ENCODE measurements around the gene RND1.
A peak's percentile ranks its signal among the peaks of the same experiment; 100 is the strongest.
"Not testable (repeated sequence)": the region's sequence is repeated elsewhere in the genome, so short reads cannot be mapped to it uniquely, and the experiment has no call there.

The RND1 gene

GRCh38 chr12:48865281-48866051 lies at the start of gene RND1:
TSS of gene RND1 (minus strand) at chr12:48865870. CDS start at chr12:48865767, 103 bp downstream.
- peak; percentile 93 for DNase-seq

GRCh38 chr12:48910196-48910595 lies 44.5 kb upstream of the RND1 start:
- no peak for DNase-seq

GRCh38 chr12:48909698-48910097 lies 44.0 kb upstream of the RND1 start:
- not testable (repeated sequence) for DNase-seq

GRCh38 chr12:48907245-48907644 lies 41.6 kb upstream of the RND1 start:
- DNase-seq: no peak

- DNase-seq: peak; percentile 83
Observed at GRCh38 chr12:48903982-48904411, 38.3 kb upstream of the RND1 start.

GRCh38 chr12:48903363-48903981 lies 37.8 kb upstream of the RND1 start:
- DNase-seq: no peak

GRCh38 chr12:48901278-48901677 lies 35.6 kb upstream of the RND1 start:
- DNase-seq: no peak

- no peak for DNase-seq
Observed at GRCh38 chr12:48899651-48900050, 34.0 kb upstream of the RND1 start.

GRCh38 chr12:48894271-48894670 lies 28.6 kb upstream of the RND1 start:
- DNase-seq: no peak

GRCh38 chr12:48890657-48891418 lies 25.2 kb upstream of the RND1 start:
- peak; percentile 72 for DNase-seq

GRCh38 chr12:48889679-48890078 lies 24.0 kb upstream of the RND1 start:
- DNase-seq: no peak

- no peak for DNase-seq
Observed at GRCh38 chr12:48883305-48884161, 17.9 kb upstream of the RND1 start.

GRCh38 chr12:48882972-48883304 lies 17.3 kb upstream of the RND1 start:
- DNase-seq: no peak

GRCh38 chr12:48882315-48882687 lies 16.6 kb upstream of the RND1 start:
- DNase-seq: peak; percentile 19

- no peak for DNase-seq
Observed at GRCh38 chr12:48881686-48882314, 16.1 kb upstream of the RND1 start.

- no peak for DNase-seq
Observed at GRCh38 chr12:48880647-48881046, 15.0 kb upstream of the RND1 start.

GRCh38 chr12:48878548-48878947 lies 12.9 kb upstream of the RND1 start:
- no peak for DNase-seq

GRCh38 chr12:48875944-48876515 lies 10.4 kb upstream of the RND1 start:
- no peak for DNase-seq

GRCh38 chr12:48873534-48873933 lies 7.9 kb upstream of the RND1 start:
- not testable (repeated sequence) for DNase-seq

- DNase-seq: no peak
Observed at GRCh38 chr12:48873096-48873495, 7.4 kb upstream of the RND1 start.

GRCh38 chr12:48869191-48869590 lies 3.5 kb upstream of the RND1 start:
- no peak for DNase-seq

- no peak for DNase-seq
Observed at GRCh38 chr12:48868451-48868850, 2.8 kb upstream of the RND1 start.
